ENCODE results near the gene MYO1D. TPM values are rescaled to one million over a fixed set of nuclear protein-coding genes. Genes with fewer than 3 reads are reported as not detected.

The MYO1D gene
- total and polyA plus RNA-seq, 8 donors: 16.7 to 43.0 (median 29.4) TPM

DNA sequence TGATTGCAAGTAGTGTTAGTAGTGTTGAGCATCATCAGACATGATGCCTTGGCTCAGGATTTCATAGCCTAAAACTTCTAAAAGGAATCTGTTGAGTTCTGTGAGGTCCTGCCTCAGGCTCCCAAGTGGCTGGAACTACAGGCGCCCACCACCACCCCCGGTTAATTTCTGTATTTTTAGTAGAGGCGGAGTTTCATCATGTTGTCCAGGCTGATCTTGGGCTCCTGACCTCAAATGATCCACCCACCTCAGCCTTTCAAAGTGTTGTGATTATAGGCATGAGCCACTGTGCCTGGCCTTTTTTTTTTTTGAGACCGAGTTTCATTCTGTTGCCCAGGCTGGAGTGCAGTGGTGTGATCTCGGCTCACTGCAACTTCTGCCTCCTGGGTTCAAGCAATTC is 427.0 kb downstream of the MYO1D start:
- no peak overlapping the region for H3K4me3 ChIP-seq
- intact Hi-C loops (cut with DNase I): loop anchor here in 1 of 3 donors (5.0 kb wide), 1 partner anchor 88 kb away; no protein-coding TSS in a partner anchor
- H3K9me3 ChIP-seq: no peaks in the 10 kb centered on the region
- TF ChIP-seq, protein P1, sequence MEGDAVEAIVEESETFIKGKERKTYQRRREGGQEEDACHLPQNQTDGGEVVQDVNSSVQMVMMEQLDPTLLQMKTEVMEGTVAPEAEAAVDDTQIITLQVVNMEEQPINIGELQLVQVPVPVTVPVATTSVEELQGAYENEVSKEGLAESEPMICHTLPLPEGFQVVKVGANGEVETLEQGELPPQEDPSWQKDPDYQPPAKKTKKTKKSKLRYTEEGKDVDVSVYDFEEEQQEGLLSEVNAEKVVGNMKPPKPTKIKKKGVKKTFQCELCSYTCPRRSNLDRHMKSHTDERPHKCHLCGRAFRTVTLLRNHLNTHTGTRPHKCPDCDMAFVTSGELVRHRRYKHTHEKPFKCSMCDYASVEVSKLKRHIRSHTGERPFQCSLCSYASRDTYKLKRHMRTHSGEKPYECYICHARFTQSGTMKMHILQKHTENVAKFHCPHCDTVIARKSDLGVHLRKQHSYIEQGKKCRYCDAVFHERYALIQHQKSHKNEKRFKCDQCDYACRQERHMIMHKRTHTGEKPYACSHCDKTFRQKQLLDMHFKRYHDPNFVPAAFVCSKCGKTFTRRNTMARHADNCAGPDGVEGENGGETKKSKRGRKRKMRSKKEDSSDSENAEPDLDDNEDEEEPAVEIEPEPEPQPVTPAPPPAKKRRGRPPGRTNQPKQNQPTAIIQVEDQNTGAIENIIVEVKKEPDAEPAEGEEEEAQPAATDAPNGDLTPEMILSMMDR (IDR thresholded peaks at IDR 0.05): no peak
- peaks cover 10 to 19% (median 10%) of the 10 kb centered on the region in 3 donors for H3K4me1 ChIP-seq
- DNase-seq: no peak
- no peak overlapping the region for H3K27ac ChIP-seq
- peaks cover 0 to 28% (median 22%) of the 10 kb centered on the region in 3 donors for H3K36me3 ChIP-seq
- no peaks in the 10 kb centered on the region for H3K27me3 ChIP-seq
- FAIRE-seq: no peak
- 93 to 94% methylated on average over 5 of the region's 5 CpGs for WGBS, 2 donors
- no peak for ATAC-seq

DNA sequence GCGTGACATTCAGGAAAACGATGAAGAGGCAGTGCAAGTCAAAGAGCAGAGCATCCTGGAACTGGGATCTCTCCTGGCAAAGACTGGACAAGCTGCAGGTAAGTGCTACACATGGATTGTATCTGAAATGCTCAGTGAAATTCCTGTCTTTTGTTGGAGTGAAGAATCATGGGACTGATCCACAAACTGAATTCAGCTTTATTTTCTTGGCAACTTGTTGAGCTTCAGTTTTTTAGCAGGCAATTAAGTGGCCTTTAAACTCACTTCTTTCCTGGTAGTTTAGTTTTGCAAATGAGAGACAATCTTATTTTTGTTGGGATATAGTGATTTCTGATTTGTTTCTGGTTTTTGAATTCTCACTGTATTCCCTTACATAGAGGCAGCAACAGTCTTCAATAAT is 430.0 kb downstream of the MYO1D start:
- peaks cover 6 to 19% (median 10%) of the 10 kb centered on the region in 3 donors for H3K4me1 ChIP-seq
- ATAC-seq: no peak
- no peak overlapping the region for H3K27ac ChIP-seq
- H3K9me3 ChIP-seq: no peaks in the 10 kb centered on the region
- H3K4me3 ChIP-seq: no peak overlapping the region
- TF ChIP-seq, protein P1 (IDR thresholded peaks at IDR 0.05): no peak
- DNase-seq: no peak
- intact Hi-C loops (cut with DNase I): loop anchor here in 1 of 3 donors (5.0 kb wide), 1 partner anchor 85 kb away; no protein-coding TSS in a partner anchor
- 75 to 79% methylated on average over 2 of the region's 2 CpGs for WGBS, 2 donors
- H3K36me3 ChIP-seq: peaks cover 0 to 15% (median 8%) of the 10 kb centered on the region in 3 donors
- no peak for FAIRE-seq
- no peaks in the 10 kb centered on the region for H3K27me3 ChIP-seq

DNA sequence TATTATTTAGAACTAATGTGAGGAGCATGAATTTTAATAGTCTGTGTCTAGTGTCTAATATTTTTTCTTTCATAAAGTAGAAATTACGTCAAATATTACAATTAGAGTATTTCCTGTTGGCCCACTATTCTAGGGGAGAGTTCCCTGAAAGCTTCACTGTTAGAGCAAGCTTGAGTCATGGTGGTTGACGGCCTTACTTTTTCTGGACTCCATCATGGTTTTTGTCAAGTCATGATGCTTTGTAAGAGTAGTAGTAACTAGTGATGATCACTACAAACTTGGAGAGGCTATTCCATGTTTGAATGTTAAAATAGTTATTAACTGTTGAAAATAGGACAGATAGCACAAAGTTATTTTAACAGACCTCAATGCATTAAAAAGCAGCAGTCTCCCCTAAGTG is 431.0 kb downstream of the MYO1D start:
- H3K4me1 ChIP-seq: peaks cover 6 to 19% (median 10%) of the 10 kb centered on the region in 3 donors
- no peak for DNase-seq
- 55 to 69% methylated on average over 2 of the region's 2 CpGs for WGBS, 2 donors
- peaks cover 0 to 7% (median 0%) of the 10 kb centered on the region in 3 donors for H3K36me3 ChIP-seq
- intact Hi-C loops (cut with DNase I): loop anchor here in 1 of 3 donors (5.0 kb wide), 1 partner anchor 84 kb away; no protein-coding TSS in a partner anchor
- no peak for ATAC-seq
- FAIRE-seq: no peak
- H3K4me3 ChIP-seq: peak overlapping the region in 2 of 4 donors; percentile 95 to 97
- TF ChIP-seq, protein P1 (IDR thresholded peaks at IDR 0.05): no peak
- no peaks in the 10 kb centered on the region for H3K27me3 ChIP-seq
- H3K27ac ChIP-seq: no peak overlapping the region
- H3K9me3 ChIP-seq: no peaks in the 10 kb centered on the region

DNA sequence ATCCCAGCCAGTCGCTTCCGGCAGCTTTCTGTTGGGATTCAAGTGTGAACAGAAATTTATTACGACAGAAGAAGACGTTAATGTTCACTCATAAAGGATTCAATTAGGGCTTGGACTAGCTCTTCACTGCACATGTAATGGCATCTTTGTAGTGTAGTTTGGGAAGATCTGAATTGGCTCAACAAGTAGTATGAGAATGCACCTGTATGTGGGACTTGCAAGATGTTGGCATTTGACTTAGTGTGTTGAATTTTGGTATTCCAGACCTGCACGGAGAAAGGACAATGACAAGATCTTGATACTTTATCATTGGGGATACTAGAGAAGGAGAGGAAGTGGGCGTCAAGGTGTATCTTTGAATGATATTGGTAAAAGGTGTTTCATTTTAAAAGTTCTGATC is 431.4 kb downstream of the MYO1D start:
- DNase-seq (no peak), FAIRE-seq (no peak), ATAC-seq (no peak)
- H3K4me1 ChIP-seq: peaks cover 6 to 19% (median 10%) of the 10 kb centered on the region in 3 donors
- intact Hi-C loops (cut with DNase I): loop anchor here in 1 of 3 donors (5.0 kb wide), 1 partner anchor 83 kb away; no protein-coding TSS in a partner anchor
- no peaks in the 10 kb centered on the region for H3K27me3 ChIP-seq
- H3K9me3 ChIP-seq: no peaks in the 10 kb centered on the region
- H3K4me3 ChIP-seq: peak overlapping the region; percentile 94 to 97 (median 96)
- 7% methylated on average over 6 of the region's 6 CpGs for WGBS, 2 donors
- H3K27ac ChIP-seq: peak overlapping the region in 2 of 4 donors; percentile 53 to 72
- TF ChIP-seq, protein P1 (IDR thresholded peaks at IDR 0.05): no peak
- H3K36me3 ChIP-seq: peaks cover 0 to 7% (median 0%) of the 10 kb centered on the region in 3 donors

DNA sequence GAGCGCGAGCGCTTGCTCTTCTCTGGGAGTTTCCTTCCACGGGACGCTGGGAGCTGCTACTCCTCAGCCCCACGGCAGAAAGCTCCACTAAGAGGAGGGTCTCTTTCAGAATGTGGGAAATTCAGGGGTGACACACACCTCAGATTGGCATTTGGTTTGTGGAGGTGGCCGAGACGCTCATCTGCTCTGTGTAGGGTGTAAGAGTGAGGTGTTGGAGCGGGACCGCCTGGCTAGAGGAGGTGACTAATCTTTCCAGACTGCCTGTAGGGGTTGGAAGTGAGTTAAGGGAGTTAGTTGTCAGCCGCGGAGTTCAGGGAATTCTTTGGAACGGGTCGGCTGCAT is 431.9 kb downstream of the MYO1D start:
- H3K4me3 ChIP-seq: peak overlapping the region; percentile 94 to 97 (median 96)
- DNase-seq: peak in 1 of 6 donors; percentile 13
- H3K4me1 ChIP-seq: peaks cover 6 to 19% (median 10%) of the 10 kb centered on the region in 3 donors
- intact Hi-C loops (cut with DNase I): loop anchor here in 1 of 3 donors (5.0 kb wide), 1 partner anchor 83 kb away; no protein-coding TSS in a partner anchor
- no peak for FAIRE-seq
- no peaks in the 10 kb centered on the region for H3K9me3 ChIP-seq
- WGBS, 2 donors: 0% methylated on average over 14 of the region's 14 CpGs
- H3K27me3 ChIP-seq: no peaks in the 10 kb centered on the region
- ATAC-seq: peak; percentile 47 to 72 (median 56)
- H3K27ac ChIP-seq: peak overlapping the region; percentile 53 to 73 (median 68)
- H3K36me3 ChIP-seq: peaks cover 0 to 7% (median 0%) of the 10 kb centered on the region in 3 donors
- TF ChIP-seq, protein P1 (IDR thresholded peaks at IDR 0.05): no peak

Measured in pancreas (tissue), 10 donors.